Measurements from ENCODE around the gene CASQ1. TPM values are rescaled to one million over a fixed set of nuclear protein-coding genes. Genes with fewer than 3 reads are reported as not detected.

The CASQ1 gene
- total and polyA plus RNA-seq, 2 donors (not counting 1 experiment from before 2014, with no cell fraction given), result not detected

DNA sequence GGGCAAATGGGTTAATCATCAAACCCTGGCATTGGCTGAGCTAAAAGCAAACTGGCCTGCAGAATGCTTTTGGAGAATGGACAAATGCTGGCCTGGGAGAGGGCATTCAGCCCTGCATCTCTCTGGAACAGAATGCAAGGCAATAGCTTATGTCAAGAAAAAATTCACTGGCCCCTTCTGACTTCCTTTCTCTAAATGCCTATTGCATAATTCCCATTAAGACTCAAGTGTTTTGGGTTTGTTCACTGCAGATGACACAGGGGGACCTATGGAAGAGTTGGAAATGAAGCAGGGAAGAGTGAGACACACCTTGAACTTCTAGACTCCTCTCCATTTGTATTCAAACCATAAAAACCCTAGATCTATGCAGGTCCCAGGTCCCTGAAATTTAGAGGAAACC, 30.7 kb downstream of the CASQ1 start:
- Mint-ChIP-seq H3K27me3 (no peaks in the 10 kb centered on the region), H3K4me3 (no peak overlapping the region), H3K4me1 (no peaks in the 10 kb centered on the region), H3K27ac (peak overlapping the region; percentile 61), H3K9me3 (ENCODE audit: insufficient read depth) (no peaks in the 10 kb centered on the region)
- ATAC-seq (ENCODE audit: low read depth), result no peak
- DNase-seq, result no peak
- Histone ChIP-seq H3K4me2 (replicated peaks; ENCODE audit: low read depth, low read length, poor library complexity, severe bottlenecking) (no peak overlapping the region), H3K36me3 (replicated peaks in 1 of 2; ENCODE audit: control extremely low read depth in 1 of 2, control insufficient read depth in 1 of 2, extremely low read depth in 1 of 2, insufficient read depth in 2 of 2, low read length in 1 of 2) (peaks cover 35 to 98% of the 10 kb centered on the region in 2 experiments), H3K9me3 (ENCODE audit: control extremely low read depth in 1 of 3, control insufficient read depth in 2 of 3, insufficient read depth in 1 of 3, low read length in 2 of 3) (no peaks in the 10 kb centered on the region), H3K9ac (ENCODE audit: low read length) (no peak overlapping the region), H3K27me3 (replicated peaks in 1 of 4; ENCODE audit: control extremely low read depth in 1 of 4, control insufficient read depth in 3 of 4, insufficient read depth in 4 of 4, low read length in 3 of 4) (no peaks in the 10 kb centered on the region), H3K27ac (ENCODE audit: low read length in 2 of 2) (no peak overlapping the region), H2AFZ (ENCODE audit: insufficient read depth, low read depth, low read length, poor library complexity, severe bottlenecking) (no peak overlapping the region), H3K4me1 (ENCODE audit: control insufficient read depth in 2 of 2, insufficient read depth in 2 of 2, low read length in 2 of 2) (no peaks in the 10 kb centered on the region), H4K20me1 (ENCODE audit: control insufficient read depth, insufficient read depth, low read length, poor library complexity, severe bottlenecking) (no peaks in the 10 kb centered on the region), H3K79me2 (ENCODE audit: control insufficient read depth, insufficient read depth, low read length) (no peaks in the 10 kb centered on the region), H3K4me3 (ENCODE audit: control extremely low read depth in 1 of 5, extremely low read depth in 1 of 5, insufficient read depth in 1 of 5, low read depth in 2 of 5, low read length in 4 of 5) (no peak overlapping the region)
- ChIA-PET CTCF (interaction anchor here (0.7 to 5.9 kb wide), 9 partner anchors 10 to 157 kb away, joined by 3 to 103 read pairs (median 9); partner anchors contain the start of gene PEA15), POLR2A (no interaction called here)
- no peak for TF ChIP-seq EZH2 (IDR thresholded peaks at IDR 0.05; ENCODE audit: borderline replicate concordance, insufficient read depth, low read depth, low read length, poor library complexity, severe bottlenecking)
- TF ChIP-seq, protein P1, sequence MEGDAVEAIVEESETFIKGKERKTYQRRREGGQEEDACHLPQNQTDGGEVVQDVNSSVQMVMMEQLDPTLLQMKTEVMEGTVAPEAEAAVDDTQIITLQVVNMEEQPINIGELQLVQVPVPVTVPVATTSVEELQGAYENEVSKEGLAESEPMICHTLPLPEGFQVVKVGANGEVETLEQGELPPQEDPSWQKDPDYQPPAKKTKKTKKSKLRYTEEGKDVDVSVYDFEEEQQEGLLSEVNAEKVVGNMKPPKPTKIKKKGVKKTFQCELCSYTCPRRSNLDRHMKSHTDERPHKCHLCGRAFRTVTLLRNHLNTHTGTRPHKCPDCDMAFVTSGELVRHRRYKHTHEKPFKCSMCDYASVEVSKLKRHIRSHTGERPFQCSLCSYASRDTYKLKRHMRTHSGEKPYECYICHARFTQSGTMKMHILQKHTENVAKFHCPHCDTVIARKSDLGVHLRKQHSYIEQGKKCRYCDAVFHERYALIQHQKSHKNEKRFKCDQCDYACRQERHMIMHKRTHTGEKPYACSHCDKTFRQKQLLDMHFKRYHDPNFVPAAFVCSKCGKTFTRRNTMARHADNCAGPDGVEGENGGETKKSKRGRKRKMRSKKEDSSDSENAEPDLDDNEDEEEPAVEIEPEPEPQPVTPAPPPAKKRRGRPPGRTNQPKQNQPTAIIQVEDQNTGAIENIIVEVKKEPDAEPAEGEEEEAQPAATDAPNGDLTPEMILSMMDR (IDR thresholded peaks at IDR 0.05), result no peak
- intact Hi-C loops (cut with micrococcal nuclease), result no loop called here

DNA sequence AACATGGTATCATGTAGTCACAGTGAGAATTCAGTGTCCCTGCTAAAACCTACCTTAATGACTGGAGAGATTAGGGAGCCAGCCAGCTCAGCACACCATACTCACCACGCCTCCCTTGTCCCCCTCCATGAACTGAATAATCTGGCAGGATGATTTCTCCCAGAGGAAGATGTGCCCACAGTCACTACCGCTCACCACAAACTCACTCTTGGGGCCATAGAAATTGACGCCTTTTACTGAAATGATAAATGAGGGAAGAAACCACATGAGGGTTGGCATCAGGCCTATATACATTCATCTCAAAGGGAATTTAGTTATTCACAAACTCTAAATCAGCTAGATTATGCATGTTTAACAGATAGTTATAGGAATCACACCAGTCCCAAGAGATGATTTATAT, 32.2 kb downstream of the CASQ1 start:
- no peak overlapping the region for H3K4me2 ChIP-seq (replicated peaks; ENCODE audit: low read depth, low read length, poor library complexity, severe bottlenecking)
- TF ChIP-seq, protein P1 (IDR thresholded peaks at IDR 0.05), result no peak
- no peak for TF ChIP-seq EZH2 (IDR thresholded peaks at IDR 0.05; ENCODE audit: borderline replicate concordance, insufficient read depth, low read depth, low read length, poor library complexity, severe bottlenecking)
- no peak overlapping the region for H3K4me3 ChIP-seq (ENCODE audit: control extremely low read depth in 1 of 5, extremely low read depth in 1 of 5, insufficient read depth in 1 of 5, low read depth in 2 of 5, low read length in 4 of 5)
- H3K36me3 ChIP-seq (replicated peaks in 1 of 2; ENCODE audit: control extremely low read depth in 1 of 2, control insufficient read depth in 1 of 2, extremely low read depth in 1 of 2, insufficient read depth in 2 of 2, low read length in 1 of 2), result peaks cover 36 to 99% of the 10 kb centered on the region in 2 experiments
- no peak overlapping the region for H3K4me3 Mint-ChIP-seq
- intact Hi-C loops (cut with micrococcal nuclease), result no loop called here
- H3K9me3 ChIP-seq (ENCODE audit: control extremely low read depth in 1 of 3, control insufficient read depth in 2 of 3, insufficient read depth in 1 of 3, low read length in 2 of 3), result no peaks in the 10 kb centered on the region
- H3K27ac Mint-ChIP-seq, result no peak overlapping the region
- no peaks in the 10 kb centered on the region for H4K20me1 ChIP-seq (ENCODE audit: control insufficient read depth, insufficient read depth, low read length, poor library complexity, severe bottlenecking)
- H3K9me3 Mint-ChIP-seq (ENCODE audit: insufficient read depth), result no peaks in the 10 kb centered on the region
- no peaks in the 10 kb centered on the region for H3K79me2 ChIP-seq (ENCODE audit: control insufficient read depth, insufficient read depth, low read length)
- ATAC-seq (ENCODE audit: low read depth), result no peak
- CTCF ChIA-PET, result interaction anchor here (0.6 to 5.9 kb wide), 5 partner anchors 21 to 94 kb away, joined by 3 to 103 read pairs (median 3); no protein-coding TSS in a partner anchor
- H3K4me1 Mint-ChIP-seq, result no peaks in the 10 kb centered on the region
- no peak overlapping the region for H2AFZ ChIP-seq (ENCODE audit: insufficient read depth, low read depth, low read length, poor library complexity, severe bottlenecking)
- no peak overlapping the region for H3K9ac ChIP-seq (ENCODE audit: low read length)
- H3K27me3 ChIP-seq (replicated peaks in 1 of 4; ENCODE audit: control extremely low read depth in 1 of 4, control insufficient read depth in 3 of 4, insufficient read depth in 4 of 4, low read length in 3 of 4), result no peaks in the 10 kb centered on the region
- no peak for DNase-seq
- POLR2A ChIA-PET, result no interaction called here
- WGBS (ENCODE audit: insufficient coverage), result no CpG with 5 or more reads among the region's 3 CpGs
- no peaks in the 10 kb centered on the region for H3K4me1 ChIP-seq (ENCODE audit: control insufficient read depth in 2 of 2, insufficient read depth in 2 of 2, low read length in 2 of 2)
- no peak overlapping the region for H3K27ac ChIP-seq (ENCODE audit: low read length in 2 of 2)
- H3K27me3 Mint-ChIP-seq, result no peaks in the 10 kb centered on the region

All from B cell (primary cell).